Calu3 (cell line): Measurements from ENCODE around the gene TFB1M. TPM values are rescaled to one million over a fixed set of nuclear protein-coding genes. Genes with fewer than 3 reads are reported as not detected.
A peak's percentile ranks its signal among the peaks of the same experiment; 100 is the strongest.

Experiments
- BruUV-seq: library from RNA; stranded (reverse); fragments of 400-500 nt; replicated peaks from 2 replicates; lab custom pipeline; 2021; lab: Mats Ljungman, UMichigan
- CTCF ChIA-PET: fragments of 300-600 bp; sonication (Branson Sonifier 250); formaldehyde crosslinking; loops from one replicate; lab custom pipeline; 2022; ENCODE audit warnings: antibody characterized with exemption; lab: Charles Lee
- DNase-seq: peaks from one replicate; pipeline ENCODE4 v3.0.0; 2022
- H3K27ac Mint-ChIP-seq: one replicate; pipeline ENCODE4 v1.8.0; 2022; ENCODE audit warnings: mixed read lengths; ENCODE audit not compliant: unreplicated experiment
- H3K27me3 Mint-ChIP-seq: one replicate; pipeline ENCODE4 v1.8.0; 2022; ENCODE audit warnings: mixed read lengths; ENCODE audit not compliant: unreplicated experiment
- H3K36me3 Mint-ChIP-seq: one replicate; pipeline ENCODE4 v1.8.0; 2022; ENCODE audit warnings: mild to moderate bottlenecking, moderate library complexity, mixed read lengths; ENCODE audit not compliant: insufficient read depth, unreplicated experiment
- H3K4me1 Mint-ChIP-seq: one replicate; pipeline ENCODE4 v1.8.0; 2022; ENCODE audit warnings: mild to moderate bottlenecking, low read depth, mixed read lengths; ENCODE audit not compliant: unreplicated experiment
- H3K4me3 Mint-ChIP-seq: one replicate; pipeline ENCODE4 v1.8.0; 2022; ENCODE audit warnings: mild to moderate bottlenecking, low read depth, moderate library complexity, mixed read lengths; ENCODE audit not compliant: unreplicated experiment
- H3K9me3 Mint-ChIP-seq: one replicate; pipeline ENCODE4 v1.8.0; 2022; ENCODE audit warnings: low read depth, mixed read lengths; ENCODE audit not compliant: unreplicated experiment
- CTCF ChIP-seq: fragments of 200-600 bp; IDR thresholded peaks from one replicate; pipeline ENCODE4 v1.8.0; 2022; ENCODE audit warnings: antibody characterized with exemption; ENCODE audit not compliant: unreplicated experiment
- intact Hi-C: fragments of 100-400 bp; cut with micrococcal nuclease; formaldehyde crosslinking; loops from one replicate; pipeline ENCODE4 v1.10.0; 2022; ENCODE audit not compliant: unreplicated experiment
- total RNA-seq: library from RNA; stranded (reverse); gene quantifications from 2 replicates; pipeline ENCODE4 v1.2.3, GENCODE V29; 2022

The TFB1M gene
- total RNA-seq, 1 experiment from 2014 or later = 27.4 TPM

GRCh38 chr6:155228546-155229166 lies 85.6 kb downstream of the TFB1M start:
- peaks cover 13% of the 10 kb centered on the region for H3K4me1 Mint-ChIP-seq
- no peaks in the 10 kb centered on the region for H3K9me3 Mint-ChIP-seq
- DNase-seq = no peak
- H3K4me3 Mint-ChIP-seq = no peak overlapping the region
- intact Hi-C loops = no loop called here
- peaks cover 16% of the 10 kb centered on the region for H3K36me3 Mint-ChIP-seq
- BruUV-seq = no TSS peak
- no peak for TF ChIP-seq CTCF
- H3K27ac Mint-ChIP-seq = no peak overlapping the region
- CTCF ChIA-PET = no interaction called here
- no peaks in the 10 kb centered on the region for H3K27me3 Mint-ChIP-seq

- no TSS peak for BruUV-seq
- Mint-ChIP-seq H3K27ac (no peak overlapping the region), H3K36me3 (peaks cover 16% of the 10 kb centered on the region), H3K27me3 (no peaks in the 10 kb centered on the region), H3K4me3 (no peak overlapping the region), H3K9me3 (no peaks in the 10 kb centered on the region), H3K4me1 (peaks cover 15% of the 10 kb centered on the region)
- CTCF ChIA-PET = interaction anchor here (0.7 kb wide), 1 partner anchor 1543 kb away, joined by 3 read pairs; no protein-coding TSS in a partner anchor
- DNase-seq = no peak
- TF ChIP-seq CTCF = no peak
- intact Hi-C loops = no loop called here
Measured at GRCh38 chr6:155227046-155227445, 87.2 kb downstream of the TFB1M start.

- Mint-ChIP-seq H3K27ac (peak overlapping the region; percentile 96), H3K27me3 (no peaks in the 10 kb centered on the region), H3K36me3 (peaks cover 11% of the 10 kb centered on the region), H3K4me3 (no peak overlapping the region), H3K4me1 (peaks cover 15% of the 10 kb centered on the region), H3K9me3 (no peaks in the 10 kb centered on the region)
- no peak for TF ChIP-seq CTCF
- BruUV-seq = TSS peak; percentile 73
- intact Hi-C loops = no loop called here
- CTCF ChIA-PET = interaction anchor here (1.3 kb wide), 1 partner anchor 36 kb away, joined by 3 read pairs; no protein-coding TSS in a partner anchor
- DNase-seq = no peak
Measured at GRCh38 chr6:155224618-155225017, 89.7 kb downstream of the TFB1M start.

GRCh38 chr6:155223646-155224451 lies 90.4 kb downstream of the TFB1M start:
- Mint-ChIP-seq H3K27ac (peak overlapping the region; percentile 96), H3K27me3 (no peaks in the 10 kb centered on the region), H3K9me3 (no peaks in the 10 kb centered on the region), H3K4me3 (peak overlapping the region; percentile 62), H3K36me3 (peaks cover 11% of the 10 kb centered on the region), H3K4me1 (peaks cover 15% of the 10 kb centered on the region)
- intact Hi-C loops = no loop called here
- BruUV-seq = TSS peak; percentile 80
- CTCF ChIA-PET = interaction anchor here (1.3 kb wide), 1 partner anchor 35 kb away, joined by 3 read pairs; no protein-coding TSS in a partner anchor
- TF ChIP-seq CTCF = no peak
- DNase-seq = peak; percentile 43
